Fibroblast of pulmonary artery (primary cell): ENCODE measurements around the gene NSFL1C.
"Not testable (repeated sequence)": the region's sequence is repeated elsewhere in the genome, so short reads cannot be mapped to it uniquely, and the experiment has no call there.

Experiments
- DNase-seq: peaks from one replicate; pipeline ENCODE4 v3.0.0-alpha.2; 2010; ENCODE audit warnings: low read depth
- H3K4me3 ChIP-seq: replicated peaks from 2 replicates; pipeline ENCODE4 v1.5.1; 2011; ENCODE audit warnings: low read depth, mild to moderate bottlenecking, control low read depth, low read length, moderate library complexity
- CTCF ChIP-seq: IDR thresholded peaks from 2 replicates; pipeline ENCODE4 v1.5.1; 2011; ENCODE audit warnings: mild to moderate bottlenecking, control low read depth, low read length, inconsistent platforms; ENCODE audit errors: missing control alignments

The NSFL1C gene

GRCh38 chr20:1505361-1505760 lies 38.7 kb upstream of the NSFL1C start:
- no peak overlapping the region for H3K4me3 ChIP-seq
- no peak for TF ChIP-seq CTCF
- no peak for DNase-seq

- H3K4me3 ChIP-seq, result no peak overlapping the region
- TF ChIP-seq CTCF, result no peak
- DNase-seq, result peak; percentile 94
Measured at GRCh38 chr20:1503564-1504227, 37.0 kb upstream of the NSFL1C start.

- H3K4me3 ChIP-seq, result no peak overlapping the region
- peak; percentile 8 for DNase-seq
- no peak for TF ChIP-seq CTCF
Measured at GRCh38 chr20:1500496-1500895, 33.8 kb upstream of the NSFL1C start.

GRCh38 chr20:1499528-1500420 lies 33.1 kb upstream of the NSFL1C start:
- no peak for DNase-seq
- no peak for TF ChIP-seq CTCF
- no peak overlapping the region for H3K4me3 ChIP-seq

- not testable (repeated sequence) for H3K4me3 ChIP-seq, DNase-seq
Measured at GRCh38 chr20:1497371-1497770, 30.7 kb upstream of the NSFL1C start.

- H3K4me3 ChIP-seq, result no peak overlapping the region
- no peak for DNase-seq
- no peak for TF ChIP-seq CTCF
Measured at GRCh38 chr20:1496930-1497329, 30.3 kb upstream of the NSFL1C start.

- DNase-seq, result no peak
- no peak for TF ChIP-seq CTCF
- no peak overlapping the region for H3K4me3 ChIP-seq
Measured at GRCh38 chr20:1494436-1494835, 27.8 kb upstream of the NSFL1C start.
